Measurements from ENCODE around the gene FERMT2. TPM values are rescaled to one million over a fixed set of nuclear protein-coding genes. Genes with fewer than 3 reads are reported as not detected.
"Not testable (repeated sequence)": the region's sequence is repeated elsewhere in the genome, so short reads cannot be mapped to it uniquely, and the experiment has no call there.

Gene FERMT2
- polyA plus RNA-seq, 3 donors, result 154 to 162 (median 160) TPM

DNA sequence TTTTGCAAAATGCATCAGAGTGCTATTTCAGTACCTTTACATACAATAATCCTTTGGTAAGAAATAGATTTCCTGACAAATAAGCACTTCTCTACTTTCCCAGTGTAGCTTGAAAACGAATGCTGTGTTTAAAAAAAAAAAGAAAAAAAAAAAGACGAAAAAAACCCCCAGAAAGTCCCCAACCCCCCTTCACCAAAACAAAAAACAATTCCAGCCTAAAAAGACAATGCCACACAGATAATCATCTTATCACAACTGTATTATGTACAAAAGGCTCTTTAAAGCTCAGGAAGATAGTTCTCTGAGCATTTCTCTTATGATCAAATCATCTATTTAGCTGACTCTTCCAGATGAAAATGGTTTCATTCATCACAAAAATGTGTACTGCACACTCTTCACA lies 1.6 kb downstream of the FERMT2 start:
- DNase-seq, result no peak

DNA sequence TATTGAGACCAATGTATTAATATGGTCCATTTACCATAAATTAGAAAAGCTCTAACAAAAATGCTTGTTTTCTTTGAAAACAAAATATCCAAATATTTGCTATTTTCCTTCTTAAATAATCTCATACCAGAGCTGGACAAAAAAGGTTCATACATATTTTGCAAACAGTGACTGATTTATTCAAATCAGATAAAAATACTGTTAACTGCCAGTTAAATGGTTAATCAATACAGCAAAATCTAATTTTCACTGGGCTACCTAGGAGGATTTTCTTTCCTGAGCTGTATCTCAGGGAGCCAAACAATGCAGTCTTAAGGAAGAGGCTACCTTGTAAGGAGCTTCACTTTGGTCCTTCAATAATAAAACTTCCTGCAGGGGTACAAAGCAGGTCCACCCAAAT lies 2.0 kb downstream of the FERMT2 start:
- DNase-seq, result no peak

DNA sequence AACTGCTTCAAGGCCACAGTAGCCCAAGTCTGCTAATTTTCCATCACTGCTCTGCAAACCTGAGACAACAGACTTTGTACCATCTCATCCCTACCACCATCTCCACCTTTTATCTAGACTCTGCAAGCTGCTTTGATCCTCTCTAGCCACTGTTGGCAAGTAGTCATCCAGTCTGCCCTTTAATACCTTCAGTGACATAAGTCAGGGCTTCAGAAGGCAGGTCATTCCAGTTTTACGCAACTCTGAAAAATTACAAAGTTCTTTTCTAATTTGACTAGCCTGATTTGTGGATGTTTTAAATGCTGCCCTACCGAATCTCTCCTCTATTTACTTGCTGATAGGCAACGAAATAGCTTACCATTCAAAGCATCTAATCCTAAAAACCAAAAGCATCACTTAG lies 2.8 kb downstream of the FERMT2 start:
- DNase-seq, result no peak

DNA sequence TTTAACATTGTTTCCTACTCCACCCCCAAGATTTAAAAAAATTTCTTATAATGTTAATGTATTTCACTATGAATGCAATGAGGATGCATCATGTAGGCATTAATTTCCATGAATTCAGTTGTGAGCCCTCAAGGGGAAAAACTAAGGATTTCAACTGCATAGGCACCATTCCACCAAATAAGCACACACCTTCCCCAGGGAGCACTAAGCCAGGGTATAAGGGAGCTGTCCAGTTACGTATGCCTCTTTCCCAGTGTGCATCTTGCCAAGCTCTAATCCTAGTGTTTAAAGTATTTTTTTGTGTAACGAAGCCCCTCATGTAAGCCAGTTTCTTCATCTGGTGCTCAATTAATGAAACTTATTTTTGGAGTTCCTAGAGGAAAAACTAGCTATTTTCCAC lies 6.6 kb downstream of the FERMT2 start:
- no peak for DNase-seq

DNA sequence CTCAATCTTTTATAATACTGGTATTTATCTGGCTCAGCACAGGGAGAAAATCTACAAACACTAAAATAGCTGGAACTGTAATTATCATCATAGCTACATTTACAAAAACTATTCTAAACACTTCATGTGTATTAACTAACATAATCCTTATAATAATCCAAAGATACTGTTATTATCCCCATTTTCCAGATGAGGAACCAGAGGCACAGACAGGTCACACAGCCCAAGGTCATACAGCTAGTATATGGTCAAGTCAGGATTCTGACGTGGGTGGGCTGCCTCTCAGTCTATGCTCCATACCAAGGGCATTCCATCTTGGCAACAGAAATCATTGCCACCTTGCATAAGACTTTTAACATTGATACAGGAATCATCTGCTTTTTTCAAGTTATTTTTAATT lies 11.4 kb downstream of the FERMT2 start:
- DNase-seq, result no peak

DNA sequence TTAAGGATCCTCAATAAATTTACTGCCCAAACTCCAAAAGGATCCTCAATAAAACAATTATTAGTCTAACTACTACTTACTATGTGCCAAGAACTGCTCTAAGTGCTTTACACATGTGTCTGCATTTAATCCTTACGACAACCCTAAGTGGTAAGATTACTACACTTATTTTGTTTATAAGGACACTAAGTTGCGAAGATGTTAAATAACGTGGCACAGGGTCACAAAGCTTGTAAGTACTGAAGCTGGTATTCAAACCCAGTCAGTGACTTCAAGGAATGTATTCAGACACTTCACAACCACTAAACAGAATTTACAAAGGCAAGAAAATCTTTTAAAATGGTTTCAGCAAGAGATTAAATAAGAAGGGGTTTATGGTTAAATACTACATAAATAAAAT lies 13.0 kb downstream of the FERMT2 start:
- no peak for DNase-seq

DNA sequence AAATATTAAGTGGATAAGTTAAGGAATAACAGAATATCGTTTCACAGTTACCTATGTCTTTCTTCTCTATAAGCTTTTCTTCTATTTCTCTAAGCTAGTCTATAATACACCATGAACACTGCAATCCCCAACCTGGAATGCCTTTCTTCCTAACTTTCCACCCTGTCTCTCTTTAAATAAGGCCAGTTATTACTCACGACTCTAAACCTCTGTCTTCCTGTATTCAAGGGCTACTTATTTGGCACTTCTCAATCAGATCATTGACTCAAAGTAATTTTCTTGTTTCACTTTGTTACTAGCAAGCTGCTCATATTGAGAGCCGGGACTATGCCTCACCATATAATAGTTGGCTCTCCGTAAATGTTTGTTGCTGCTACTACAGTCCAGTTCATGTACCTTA lies 13.5 kb downstream of the FERMT2 start:
- DNase-seq, result no peak

DNA sequence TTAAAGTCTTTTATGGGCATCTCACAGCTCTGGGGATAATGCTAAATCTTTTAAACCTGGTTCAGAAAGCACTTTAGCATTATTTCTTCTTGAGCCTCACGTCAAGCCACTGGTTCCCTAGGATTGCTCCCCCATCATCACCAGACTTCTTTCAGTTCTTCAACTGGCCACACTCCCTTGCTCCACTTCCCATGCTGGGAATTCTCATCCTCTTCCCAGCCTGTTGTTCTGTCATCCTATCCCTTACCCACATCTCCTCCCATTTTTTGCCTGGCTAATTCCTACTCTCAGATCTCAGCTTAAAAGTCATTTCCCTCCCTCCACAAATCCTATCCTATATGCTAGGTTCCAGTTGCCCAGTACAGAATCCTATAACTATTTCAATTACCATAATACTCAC lies 14.4 kb downstream of the FERMT2 start:
- DNase-seq, result no peak

DNA sequence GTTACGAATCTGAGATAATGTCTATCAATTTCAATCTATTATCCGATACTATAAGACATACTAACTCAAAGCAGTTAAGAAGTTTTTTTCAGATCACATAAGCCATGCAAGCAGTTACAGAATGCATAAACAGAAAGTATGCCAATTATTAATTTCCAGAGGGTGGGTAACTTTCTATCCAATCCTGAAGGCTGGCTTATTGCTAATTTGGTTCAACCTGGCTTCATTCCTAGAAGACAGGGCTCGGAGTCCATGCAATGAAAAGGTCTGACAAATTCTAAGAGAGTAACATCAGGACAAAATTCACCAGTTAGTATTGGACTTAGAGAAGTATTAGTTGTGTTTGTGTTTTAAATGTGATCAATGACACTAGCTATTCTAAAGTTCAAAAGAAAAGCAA lies 15.0 kb downstream of the FERMT2 start:
- peak; percentile 28 for DNase-seq

DNA sequence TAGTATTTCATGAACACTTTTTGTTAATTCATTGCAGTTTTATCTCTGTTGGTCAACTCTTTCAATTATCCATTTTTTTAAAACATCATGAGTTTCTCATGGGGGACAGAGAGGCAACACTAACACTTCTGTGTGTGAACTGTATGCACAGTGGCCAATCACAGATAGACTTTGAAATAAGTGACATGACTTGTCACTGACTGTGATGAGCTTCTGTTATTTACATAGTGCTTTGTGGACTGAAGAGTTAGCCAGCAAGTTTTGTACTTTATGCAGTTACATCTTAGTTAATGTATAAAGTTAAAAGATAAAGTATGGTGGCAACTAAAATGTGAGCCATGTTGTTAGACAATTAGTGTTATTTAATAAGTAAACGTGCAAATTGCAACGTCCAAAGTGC lies 16.1 kb downstream of the FERMT2 start:
- DNase-seq, result no peak

DNA sequence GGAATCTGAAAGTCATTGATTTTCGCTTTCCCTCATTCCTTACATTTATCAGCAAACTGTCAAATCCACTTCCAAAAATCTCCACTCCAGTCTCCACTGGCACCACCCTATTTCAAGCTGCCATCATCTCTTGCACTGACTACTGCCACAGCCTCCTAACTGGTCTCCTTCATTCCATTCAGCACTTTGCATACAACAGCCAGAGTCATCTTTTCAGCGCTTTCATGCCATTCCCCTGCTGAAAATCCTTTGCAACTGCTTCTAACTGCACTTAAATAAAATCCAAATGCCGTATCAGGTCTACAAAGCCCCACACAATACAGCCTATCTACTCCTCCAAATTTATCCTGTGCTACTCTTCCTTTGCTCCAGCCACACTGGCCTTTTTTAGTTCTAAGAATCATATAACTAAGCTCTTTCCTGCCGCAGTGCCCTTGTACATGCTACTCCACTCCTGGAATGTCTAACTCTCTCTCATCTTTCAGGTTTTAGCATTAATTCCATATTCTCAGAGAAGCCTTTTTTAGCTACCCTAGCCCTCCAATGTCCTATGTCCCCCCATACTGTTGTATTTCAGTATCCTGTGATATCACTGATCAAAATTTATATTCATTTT lies 21.6 kb downstream of the FERMT2 start:
- no peak for DNase-seq

DNA sequence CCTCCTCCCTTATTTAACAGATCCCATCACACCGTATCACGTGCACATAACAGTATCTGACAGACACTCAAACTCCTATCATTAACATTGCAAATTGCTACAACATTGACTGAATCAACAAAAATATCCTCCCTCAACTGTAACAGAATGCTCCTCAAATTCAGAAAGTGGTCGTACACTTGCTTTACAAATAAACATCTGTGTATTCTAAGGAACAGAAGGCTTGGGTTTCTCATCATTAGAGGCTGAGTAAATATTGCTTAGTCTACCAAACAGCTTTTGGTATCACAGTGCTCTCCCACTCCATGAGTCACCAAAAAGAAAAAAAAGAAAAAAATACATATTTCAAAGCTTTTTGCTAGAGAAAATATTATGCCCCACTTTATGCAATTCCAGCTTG lies 23.9 kb downstream of the FERMT2 start:
- no peak for DNase-seq

DNA sequence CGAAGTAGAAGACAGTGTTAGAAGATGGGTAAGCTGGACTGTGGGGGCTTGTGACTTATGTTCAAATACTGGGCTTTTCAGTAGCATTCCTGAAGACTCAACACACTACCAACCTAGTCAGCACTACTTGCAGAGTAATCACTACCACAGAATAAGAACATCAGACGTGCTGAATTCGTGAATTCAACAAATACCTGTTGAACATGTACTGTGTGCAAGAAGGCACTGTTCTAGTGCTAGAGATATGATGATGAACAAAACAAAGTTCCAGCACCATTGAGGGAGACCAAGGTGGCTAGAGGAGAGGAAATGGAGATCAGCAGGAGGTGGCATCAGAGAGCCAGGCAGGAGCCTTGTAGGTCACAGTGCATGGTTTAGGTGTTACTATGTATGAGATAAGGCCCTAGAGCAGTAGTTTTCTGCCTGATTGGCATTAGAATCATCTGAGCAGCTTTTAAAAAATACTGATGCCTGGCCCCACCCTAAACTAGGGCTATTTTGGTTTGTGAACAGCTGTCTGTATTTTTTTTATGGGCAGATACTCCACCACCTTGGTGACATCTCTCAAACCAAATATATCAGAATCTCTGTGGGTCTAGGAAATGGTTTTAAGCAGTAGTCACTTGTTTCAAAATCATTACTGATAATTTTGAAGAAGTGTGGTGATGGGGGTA lies 26.8 kb downstream of the FERMT2 start:
- DNase-seq, result no peak

DNA sequence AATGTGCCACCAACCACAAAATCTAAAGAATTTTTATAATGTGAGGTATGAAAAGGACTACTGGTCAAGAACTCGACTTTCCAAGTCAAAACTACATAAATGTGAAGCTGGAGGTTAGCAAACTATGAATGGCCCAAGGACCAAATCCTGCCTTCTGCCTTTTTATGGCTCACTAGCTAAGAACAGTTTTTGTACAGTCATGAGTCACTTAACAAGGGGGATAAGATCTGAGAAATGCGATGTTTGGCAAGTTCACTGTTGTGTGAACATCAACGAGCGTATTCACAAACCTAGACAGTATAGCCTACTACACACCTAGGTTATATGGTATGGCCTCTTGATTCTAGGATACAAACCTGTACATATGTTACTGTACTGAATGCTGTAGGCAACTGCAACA lies 28.2 kb downstream of the FERMT2 start:
- DNase-seq, result peak; percentile 33

DNA sequence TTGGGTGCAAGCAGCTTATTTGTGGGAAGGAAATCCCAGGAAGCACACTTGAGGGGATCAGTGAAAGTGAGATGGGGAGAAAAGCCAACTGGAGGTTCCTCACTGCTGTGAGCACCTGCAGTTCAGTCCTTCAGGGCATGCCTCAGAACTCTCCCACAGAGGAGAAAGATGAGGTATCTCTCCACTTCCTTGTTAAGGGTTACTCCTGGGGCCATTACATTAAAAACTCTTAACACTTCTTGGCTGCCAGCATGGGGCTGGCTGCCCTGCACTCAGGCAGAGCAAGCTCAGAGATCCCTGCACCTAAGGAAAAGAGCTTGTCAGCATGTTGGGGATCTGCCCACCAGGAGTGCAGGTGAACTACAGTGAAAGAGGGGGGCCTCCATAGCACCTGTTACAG lies 28.8 kb downstream of the FERMT2 start:
- DNase-seq, result no peak

DNA sequence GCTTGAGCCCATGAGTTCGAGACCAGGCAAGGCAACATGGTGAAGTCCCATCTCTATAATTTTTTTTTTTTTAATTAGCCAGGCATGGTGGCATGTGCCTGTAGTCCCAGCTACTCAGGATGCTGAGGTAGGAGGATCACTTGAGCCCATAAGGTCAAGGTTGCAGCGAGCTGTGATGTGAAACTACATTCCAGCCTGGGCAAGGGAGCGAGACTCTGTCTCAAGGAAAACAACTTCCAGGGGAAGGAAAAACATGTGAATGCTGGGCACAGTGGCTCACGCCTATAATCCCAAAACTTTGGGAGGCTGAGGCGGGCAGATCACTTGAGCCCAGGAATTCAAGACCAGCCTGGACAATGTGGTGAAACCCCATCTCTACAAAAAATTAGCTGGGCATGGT lies 30.4 kb downstream of the FERMT2 start:
- DNase-seq, result not testable (repeated sequence)

DNA sequence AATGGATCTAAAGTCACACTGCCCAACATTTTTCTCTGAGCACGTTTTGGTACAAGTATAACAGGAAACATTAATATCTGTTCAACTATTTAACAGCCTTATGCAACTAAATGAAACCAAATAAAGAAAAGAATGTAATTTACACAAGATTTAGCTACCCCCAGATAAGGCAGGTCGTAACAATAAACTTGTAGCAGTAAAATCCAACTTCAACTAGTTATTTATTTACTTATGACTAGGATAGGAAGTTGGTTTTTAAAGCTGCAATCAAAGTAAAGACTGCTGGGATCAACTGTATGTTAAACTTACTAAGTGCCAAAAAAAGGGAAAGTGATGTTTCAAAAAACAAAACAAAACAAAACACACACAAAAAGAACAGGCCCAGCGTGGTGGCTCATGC lies 30.9 kb downstream of the FERMT2 start:
- peak; percentile 40 for DNase-seq

DNA sequence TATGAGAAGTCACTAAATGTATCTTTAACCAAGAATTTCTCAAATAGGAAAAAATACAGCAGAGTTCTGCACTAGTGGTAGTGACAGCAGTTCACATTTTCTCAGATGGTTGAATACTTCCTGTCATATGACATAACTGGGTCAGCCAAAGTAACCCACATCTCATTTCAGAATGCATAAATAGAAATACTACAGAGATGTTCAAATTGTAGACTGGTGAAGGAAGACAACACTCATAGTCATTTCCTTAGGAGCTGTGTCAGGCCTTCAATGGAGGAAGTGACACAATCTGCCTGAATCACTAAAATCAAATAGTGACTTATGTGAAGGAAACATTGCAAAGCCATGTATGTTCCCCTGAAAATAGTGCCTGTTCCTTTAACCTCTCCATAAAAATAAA lies 32.4 kb downstream of the FERMT2 start:
- peak; percentile 20 for DNase-seq

DNA sequence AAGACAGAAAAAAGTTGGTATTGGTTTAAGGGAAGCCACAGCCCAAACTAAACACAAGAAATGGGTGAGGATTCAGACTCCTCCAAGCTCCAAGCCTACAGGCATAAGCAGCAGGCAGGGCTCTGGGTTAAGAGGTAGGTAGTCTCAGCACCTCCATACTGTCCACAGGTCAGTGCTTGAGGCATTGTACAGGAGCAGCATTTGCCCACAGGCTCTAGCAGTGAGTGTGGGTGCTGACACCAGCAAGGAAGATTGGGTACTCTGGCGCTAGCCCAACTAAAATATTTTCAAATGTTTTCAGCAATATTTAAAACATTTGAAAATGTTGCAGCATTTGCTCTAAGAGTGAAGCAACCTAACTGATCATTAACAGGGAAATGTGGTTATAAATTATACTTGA lies 33.1 kb downstream of the FERMT2 start:
- DNase-seq, result no peak

DNA sequence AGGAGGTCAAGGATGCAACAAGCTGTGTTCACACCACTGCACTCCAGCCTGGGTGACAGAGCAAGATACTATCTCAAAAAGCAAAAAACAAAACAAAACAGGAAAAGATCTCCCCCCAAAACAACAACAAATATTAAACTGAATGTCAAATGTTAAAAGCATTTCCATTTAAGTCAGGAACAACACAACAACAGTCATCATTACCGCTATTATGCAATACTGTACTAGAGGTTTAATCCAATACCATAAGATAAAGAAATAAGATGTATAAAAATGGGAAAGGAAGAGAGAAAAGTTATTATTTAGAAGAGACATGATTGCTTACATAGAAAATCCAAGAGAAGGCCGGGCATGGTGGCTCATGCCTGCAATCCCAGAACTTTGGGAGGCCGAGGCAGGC lies 36.6 kb downstream of the FERMT2 start:
- DNase-seq, result no peak

DNA sequence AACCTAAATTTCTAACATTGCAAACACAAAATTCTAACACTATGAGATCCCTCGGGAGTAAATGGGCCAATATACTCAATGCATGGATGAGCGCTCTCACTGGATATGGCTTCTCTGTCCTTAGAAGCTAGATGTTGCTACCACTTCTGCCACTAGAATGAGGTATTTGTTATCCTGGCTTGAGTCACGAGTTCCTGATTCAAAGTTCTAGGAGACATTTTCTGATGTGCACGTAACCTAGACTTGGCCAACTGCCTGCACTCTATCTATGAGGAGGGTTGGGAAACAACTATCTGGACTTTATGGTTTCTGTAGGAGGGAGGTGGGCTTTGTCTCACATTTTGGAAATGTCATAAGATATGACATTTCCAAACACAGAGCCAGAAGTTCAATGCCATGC lies 37.6 kb downstream of the FERMT2 start:
- no peak for DNase-seq

DNA sequence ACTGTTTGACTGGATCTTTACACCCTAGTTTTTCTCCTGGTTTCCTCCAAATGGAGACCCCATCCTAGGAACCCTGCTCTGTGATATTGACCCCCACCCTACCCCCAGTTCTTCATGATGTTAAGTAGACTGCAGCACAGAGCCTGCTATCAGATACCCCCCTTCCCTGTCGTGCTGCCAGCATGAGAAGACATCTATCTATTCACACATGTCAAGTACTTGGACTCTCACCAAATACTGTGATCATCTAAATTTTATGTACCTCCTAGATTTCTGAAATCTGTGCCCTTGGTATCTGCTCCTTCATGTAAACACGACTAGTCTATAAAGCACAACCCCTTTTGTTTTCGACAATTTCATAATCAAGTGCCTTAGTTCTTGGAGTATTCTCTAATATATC lies 38.9 kb downstream of the FERMT2 start:
- DNase-seq, result no peak

DNA sequence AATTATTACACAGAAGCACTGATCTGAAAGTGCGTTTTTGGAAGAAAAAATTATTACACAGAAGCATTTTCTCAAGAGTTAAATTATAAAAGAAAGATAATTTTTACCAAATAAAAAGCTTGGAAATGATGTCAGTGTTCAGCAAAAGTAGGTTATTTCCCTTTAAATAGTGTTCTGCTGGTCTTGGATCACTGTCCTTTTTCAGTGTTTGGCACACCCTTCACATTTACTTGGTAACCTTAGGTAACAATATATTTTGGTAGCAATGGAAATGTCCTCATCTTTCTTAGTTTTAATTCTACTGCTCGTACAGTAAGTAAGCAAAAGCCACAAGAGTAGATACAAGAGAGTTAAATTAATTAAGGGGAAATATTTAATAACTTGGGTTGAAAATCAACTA lies 40.3 kb downstream of the FERMT2 start:
- DNase-seq, result no peak

DNA sequence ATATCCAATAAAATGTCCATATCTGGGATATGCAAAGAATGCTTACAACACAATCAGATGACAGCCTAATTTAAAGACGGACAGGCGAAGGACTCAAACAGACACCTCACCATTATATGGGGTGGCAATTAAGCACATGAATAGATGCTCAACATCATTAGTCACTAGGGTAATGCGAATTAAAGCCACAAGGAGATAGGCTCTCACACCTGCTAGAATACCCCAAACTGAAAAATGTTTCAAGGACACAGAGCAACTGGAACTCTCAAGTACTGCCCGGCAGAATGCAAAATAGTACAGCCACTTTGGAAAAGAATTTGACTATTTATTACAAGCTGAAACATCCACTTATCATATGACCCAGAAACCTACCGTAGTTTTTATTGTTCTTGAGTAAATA lies 42.9 kb downstream of the FERMT2 start:
- no peak for DNase-seq

Data from renal pelvis (tissue), 4 donors.